Dermis microvascular lymphatic vessel endothelial cell (primary cell): Measurements from ENCODE around the gene PKD1L1. TPM values are rescaled to one million over a fixed set of nuclear protein-coding genes. Genes with fewer than 3 reads are reported as not detected.
"Not testable (repeated sequence)": the region's sequence is repeated elsewhere in the genome, so short reads cannot be mapped to it uniquely, and the experiment has no call there.

Experiments
- DNase-seq, 2 donors: peaks; one replicate each; pipeline versions ENCODE4 v3.0.0 to v3.0.0-alpha.2; 2010; ENCODE audit warnings: low read depth in 2 of 2
- total RNA-seq: library from RNA; depleted of rRNA; stranded (reverse); fragments of >200 nt; gene quantifications from 2 replicates; pipeline ENCODE4 v1.2.1, GENCODE V29; 2014

Gene PKD1L1
- total RNA-seq, 1 donor from 2014 or later = 0.77 TPM

GRCh38 chr7:47937711-47938573 is 10.3 kb downstream of the PKD1L1 start:
- DNase-seq = no peak

DNA sequence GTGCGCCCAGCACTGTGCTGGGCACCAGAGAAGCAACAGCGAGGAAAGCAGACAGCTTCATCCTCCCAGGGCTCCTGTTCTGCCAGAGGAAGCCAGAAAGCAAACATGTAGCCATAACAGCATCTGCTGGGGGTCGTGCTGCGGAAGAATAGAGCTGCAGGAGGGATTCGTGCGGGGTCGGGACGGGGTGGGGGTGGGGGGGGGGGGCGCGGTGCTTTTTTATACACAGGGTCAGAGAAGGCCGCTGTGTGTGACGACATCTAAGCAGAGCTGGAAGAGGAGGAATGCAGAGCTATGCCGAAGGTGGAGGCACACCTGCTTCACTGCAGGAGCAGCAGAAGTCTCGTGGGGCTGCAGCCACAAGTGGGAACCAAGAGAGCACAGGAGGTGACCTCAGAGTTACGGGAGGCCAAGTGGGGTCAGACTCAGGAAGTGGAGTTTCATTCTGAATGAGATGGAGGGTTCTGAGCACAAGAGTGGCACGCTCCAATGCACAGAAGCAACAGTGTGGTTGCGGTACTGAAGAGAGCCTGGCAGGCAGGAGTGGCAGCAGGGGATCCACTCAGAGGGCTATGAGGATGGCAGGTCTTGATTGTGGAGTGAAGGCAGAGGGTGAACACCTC is 11.1 kb downstream of the PKD1L1 start:
- DNase-seq = no peak

DNA sequence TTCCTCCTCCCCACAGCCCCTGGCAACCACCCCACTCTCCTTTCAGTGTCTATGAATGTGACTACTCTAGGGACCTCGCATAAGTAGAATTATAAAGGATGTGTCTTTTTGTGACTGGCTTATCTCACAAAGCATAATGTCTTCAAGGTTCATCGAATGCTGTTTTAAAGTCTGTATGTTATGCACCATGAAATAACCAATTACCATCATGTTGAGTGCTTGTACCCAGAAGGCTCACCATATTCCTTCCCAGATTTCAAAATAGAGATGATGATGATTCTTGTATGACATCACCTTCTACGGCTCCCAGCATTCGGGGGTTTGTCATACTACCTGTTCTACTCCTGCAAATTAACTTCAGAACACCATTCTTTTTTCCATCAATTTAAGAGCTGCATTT is 11.9 kb downstream of the PKD1L1 start:
- no peak for DNase-seq

- no peak for DNase-seq
Observed at GRCh38 chr7:47935336-47935735, 12.9 kb downstream of the PKD1L1 start.

- no peak for DNase-seq
Observed at GRCh38 chr7:47934831-47935230, 13.4 kb downstream of the PKD1L1 start.

- no peak for DNase-seq
Observed at GRCh38 chr7:47933215-47933614, 15.1 kb downstream of the PKD1L1 start.

GRCh38 chr7:47932466-47933037 is 15.7 kb downstream of the PKD1L1 start:
- no peak for DNase-seq

DNA sequence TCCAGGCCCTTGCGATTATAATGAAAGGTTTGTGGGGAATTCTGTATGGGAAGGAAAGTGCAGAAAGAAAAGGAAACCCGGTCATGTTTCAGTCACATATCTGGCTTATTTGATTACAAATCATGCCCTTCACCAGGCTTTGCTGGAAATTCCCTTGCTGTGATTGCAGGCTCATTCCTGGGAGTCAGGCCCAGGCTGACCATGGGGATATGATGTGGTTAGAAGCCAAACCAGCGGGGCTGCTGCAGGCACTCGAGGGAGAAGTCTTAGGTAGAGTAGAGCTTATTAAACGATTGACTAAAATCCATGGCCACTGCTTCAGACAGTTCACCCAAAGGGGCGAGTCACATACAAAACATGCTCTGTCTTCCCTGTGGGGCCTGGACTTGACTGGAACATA is 16.2 kb downstream of the PKD1L1 start:
- DNase-seq = peak in 1 of 2 donors; percentile 17

DNA sequence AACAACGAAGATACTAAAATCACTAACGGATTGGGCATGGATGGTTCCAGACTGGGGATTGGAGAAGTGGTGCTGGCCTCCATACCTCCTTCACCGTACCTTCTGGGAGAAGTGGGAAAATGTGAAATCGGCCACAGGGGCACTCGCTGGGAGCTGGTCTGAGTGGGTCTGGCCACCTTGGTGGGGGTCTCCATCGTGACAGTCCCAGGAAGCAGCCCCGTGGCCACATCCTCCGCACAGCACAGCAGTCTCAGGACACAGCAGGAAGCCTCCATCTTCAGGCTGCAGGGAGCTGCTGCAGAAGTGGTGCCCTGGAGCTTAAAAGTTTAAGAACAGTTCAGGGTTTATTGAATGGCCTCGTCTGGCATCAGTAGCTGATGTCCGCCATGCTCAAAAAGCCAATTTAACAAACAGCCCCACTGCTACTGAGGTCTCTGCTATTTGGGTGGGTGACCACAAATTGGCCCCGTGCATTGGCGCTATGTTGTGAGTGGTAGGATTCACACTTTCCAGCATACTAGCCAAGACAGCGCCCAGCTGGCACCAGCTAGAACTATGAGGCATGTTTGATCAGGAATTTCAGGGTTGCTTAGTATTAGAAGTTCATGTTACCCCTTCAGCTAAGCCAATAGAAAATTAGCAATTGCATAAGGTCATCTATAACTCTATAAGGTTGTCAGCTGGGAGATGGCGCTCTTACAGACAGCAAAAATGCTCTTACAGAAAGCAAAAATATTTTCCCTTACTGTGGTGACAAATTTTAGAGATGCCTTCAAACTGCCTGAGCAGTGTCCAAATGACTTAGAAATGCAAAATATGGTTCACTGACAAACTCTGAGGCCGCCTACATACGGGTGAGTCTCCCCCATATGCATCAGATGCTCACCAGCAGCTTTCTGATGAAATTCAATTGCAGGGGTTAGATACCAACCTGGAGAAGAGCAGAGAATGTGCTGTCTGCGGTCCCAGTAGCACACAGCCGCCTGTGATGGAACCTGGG is 17.0 kb downstream of the PKD1L1 start:
- no peak for DNase-seq

GRCh38 chr7:47924266-47924665 is 24.0 kb downstream of the PKD1L1 start:
- no peak for DNase-seq

DNA sequence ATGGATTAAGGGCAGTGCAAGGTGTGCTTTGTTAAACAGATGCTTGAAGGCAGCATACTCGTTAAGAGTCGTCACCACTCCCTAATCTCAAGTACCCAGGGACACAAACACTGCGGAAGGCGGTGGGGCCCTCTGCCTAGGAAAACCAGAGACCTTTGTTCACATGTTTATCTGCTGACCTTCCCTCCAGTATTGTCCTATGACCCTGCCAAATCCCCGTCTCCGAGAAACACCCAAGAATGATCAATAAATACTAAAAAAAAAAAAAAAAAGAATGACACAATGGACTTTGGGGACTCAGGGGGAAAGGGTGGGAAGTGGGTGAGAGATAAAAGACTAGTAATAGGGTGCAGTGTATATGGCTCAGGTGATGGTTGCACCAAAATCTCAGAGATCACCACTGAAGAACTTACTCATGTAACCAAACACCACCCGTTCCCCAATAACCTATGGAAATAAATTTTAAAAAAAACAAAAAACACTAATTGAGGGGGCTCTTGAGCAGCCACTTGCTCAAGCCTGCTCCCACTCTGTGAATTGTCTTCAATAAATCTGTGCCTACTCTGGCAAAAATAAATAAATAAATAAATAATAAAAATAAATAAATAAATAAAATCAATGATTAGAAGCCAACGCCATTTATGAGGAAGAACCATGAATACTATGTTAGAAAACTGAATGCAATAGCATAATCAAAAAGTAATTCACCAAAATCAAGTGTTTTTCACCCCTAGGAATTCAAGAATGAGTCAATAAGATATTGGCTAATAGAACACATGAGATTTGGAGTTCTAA is 25.0 kb downstream of the PKD1L1 start:
- not testable (repeated sequence) for DNase-seq

DNA sequence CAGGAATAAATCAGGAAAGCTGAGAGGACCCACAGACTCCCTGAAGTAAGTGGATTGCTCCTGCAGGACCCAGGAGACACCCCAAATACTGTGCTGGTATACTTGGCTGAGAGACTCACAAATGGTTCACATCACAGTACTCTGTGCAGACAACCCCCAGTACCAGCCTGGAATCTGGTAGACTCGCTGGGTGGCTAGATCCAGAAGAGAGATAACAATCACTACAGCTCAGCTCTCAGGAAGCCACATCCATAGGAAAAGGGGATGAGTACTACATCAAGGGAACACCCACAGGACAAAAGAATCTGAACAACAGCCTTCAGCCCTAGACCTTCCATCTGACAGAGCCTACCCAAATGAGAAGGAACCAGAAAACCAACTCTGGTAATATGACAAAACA is 31.8 kb downstream of the PKD1L1 start:
- DNase-seq = not testable (repeated sequence)

DNA sequence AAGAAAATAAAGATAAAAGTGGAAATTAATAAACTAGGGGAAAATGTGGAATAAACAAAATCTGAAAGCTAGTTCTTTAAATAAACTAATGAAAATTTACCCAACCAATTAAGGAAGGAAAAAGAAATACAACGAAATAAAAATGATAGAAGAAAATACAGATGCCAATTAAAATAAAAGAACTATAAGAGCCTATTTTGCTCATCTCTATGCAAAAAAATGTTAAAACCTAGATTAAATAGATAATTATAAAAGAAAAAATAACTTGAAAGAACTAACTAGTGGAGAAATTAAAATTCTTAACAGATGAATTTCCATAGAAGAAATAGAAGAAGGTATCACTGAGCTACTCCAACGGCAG is 32.7 kb downstream of the PKD1L1 start:
- no peak for DNase-seq

- no peak for DNase-seq
Observed at GRCh38 chr7:47914717-47915615, 33.3 kb downstream of the PKD1L1 start.

- DNase-seq = no peak
Observed at GRCh38 chr7:47912332-47912731, 35.9 kb downstream of the PKD1L1 start.

DNA sequence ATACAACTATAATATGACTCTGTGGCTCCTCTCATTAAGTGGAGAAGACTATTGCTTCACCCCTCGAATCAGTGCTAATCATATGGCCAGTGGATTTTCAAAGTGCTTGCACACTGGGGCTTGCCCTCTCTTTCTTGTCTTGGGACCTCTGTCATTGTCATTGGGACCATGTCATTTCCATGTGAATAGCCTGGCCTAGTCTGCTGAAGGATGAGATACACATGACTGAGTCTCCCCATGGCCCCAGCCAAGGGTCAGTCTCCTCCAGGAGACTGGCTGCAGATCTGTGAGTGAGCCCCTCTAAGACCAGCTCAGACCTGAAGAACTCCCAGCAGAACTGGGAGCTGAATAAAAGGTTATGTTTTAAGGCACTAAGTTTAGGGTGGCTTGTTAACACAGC is 39.5 kb downstream of the PKD1L1 start:
- no peak for DNase-seq

DNA sequence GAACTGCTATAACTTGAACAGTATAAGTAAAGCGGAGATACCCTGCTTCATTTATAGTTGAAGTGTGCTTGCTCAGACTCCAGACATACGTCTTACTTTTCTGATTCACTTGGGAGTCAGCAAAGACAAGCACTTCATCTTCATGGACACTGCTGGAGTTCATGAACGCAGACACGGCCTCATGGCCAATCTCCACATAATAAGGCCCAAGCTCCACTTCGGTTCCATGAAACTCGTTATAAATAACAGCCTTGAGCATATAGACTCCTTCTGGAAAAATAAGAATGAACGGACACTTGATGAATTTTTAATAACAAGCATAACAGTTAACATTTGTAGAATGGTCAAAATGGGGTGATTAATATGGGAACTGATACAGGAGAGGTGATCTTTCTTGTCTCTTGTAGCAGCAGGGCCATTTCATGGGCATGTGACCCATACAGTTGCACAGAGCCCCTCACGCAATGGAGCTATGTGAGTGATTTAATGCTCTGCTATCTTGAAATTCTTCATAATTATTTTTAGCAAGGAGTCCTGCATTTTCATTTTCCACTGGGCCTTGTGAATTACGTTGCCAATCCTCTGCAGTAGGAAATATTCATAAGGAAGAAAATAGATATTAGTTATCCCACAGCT is 40.2 kb downstream of the PKD1L1 start:
- no peak for DNase-seq

DNA sequence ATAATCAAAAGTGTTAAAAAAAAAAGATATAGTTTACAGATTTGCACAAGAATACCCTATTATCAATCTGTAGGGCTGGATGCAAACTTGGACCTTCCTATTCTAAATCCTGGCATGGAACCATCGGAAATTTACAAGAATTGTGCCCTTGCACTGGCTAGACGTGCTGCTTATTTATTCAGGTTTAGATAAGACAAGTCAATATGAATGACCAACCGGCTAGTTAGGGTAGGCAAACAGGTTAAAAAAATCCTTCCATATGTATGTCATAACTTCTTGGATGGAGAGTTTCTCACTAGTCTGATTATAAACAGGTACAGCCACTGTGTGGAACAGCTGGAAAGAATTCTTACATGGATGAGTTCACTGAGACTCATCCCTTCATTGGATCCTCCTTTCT is 41.4 kb downstream of the PKD1L1 start:
- DNase-seq = no peak
